ENCODE measurements around the gene ELOVL2.

ELOVL2 gene

GRCh38 chr6:11055127-11055627 is 11.1 kb upstream of the ELOVL2 start:
- DNase-seq, result no peak

GRCh38 chr6:11054722-11055121 is 10.6 kb upstream of the ELOVL2 start:
- DNase-seq, result no peak

- DNase-seq, result no peak
These were observed 9.2 kb upstream of the ELOVL2 start for GRCh38 chr6:11053307-11053706.

- no peak for DNase-seq
These were observed 6.6 kb upstream of the ELOVL2 start for GRCh38 chr6:11050731-11051130.

GRCh38 chr6:11044712-11045167 is 635 bp upstream of the ELOVL2 start:
- DNase-seq, result no peak

- DNase-seq, result no peak
These were observed 636 bp downstream of the ELOVL2 start for GRCh38 chr6:11043378-11043960.

- no peak for DNase-seq
These were observed 1.2 kb downstream of the ELOVL2 start for GRCh38 chr6:11042750-11043377.

- DNase-seq, result no peak
These were observed 1.9 kb downstream of the ELOVL2 start for GRCh38 chr6:11042025-11042749.

- DNase-seq, result no peak
These were observed 4.0 kb downstream of the ELOVL2 start for GRCh38 chr6:11040134-11040533.

GRCh38 chr6:11039040-11039439 is 5.1 kb downstream of the ELOVL2 start:
- no peak for DNase-seq

- no peak for DNase-seq
These were observed 7.1 kb downstream of the ELOVL2 start for GRCh38 chr6:11036977-11037430.

GRCh38 chr6:11036351-11036740 is 7.8 kb downstream of the ELOVL2 start:
- no peak for DNase-seq

- DNase-seq, result no peak
These were observed 8.3 kb downstream of the ELOVL2 start for GRCh38 chr6:11035616-11036350.

- no peak for DNase-seq
These were observed 10.3 kb downstream of the ELOVL2 start for GRCh38 chr6:11033825-11034224.

- DNase-seq, result no peak
These were observed 13.2 kb downstream of the ELOVL2 start for GRCh38 chr6:11030904-11031303.

- no peak for DNase-seq
These were observed 15.1 kb downstream of the ELOVL2 start for GRCh38 chr6:11028959-11029358.

GRCh38 chr6:11027565-11028110 is 16.5 kb downstream of the ELOVL2 start:
- DNase-seq, result no peak

GRCh38 chr6:11025921-11026635 is 18.0 kb downstream of the ELOVL2 start:
- DNase-seq, result no peak

GRCh38 chr6:11025130-11025529 is 19.0 kb downstream of the ELOVL2 start:
- no peak for DNase-seq

- DNase-seq, result no peak
These were observed 21.1 kb downstream of the ELOVL2 start for GRCh38 chr6:11023032-11023431.

- no peak for DNase-seq
These were observed 22.4 kb downstream of the ELOVL2 start for GRCh38 chr6:11021714-11022113.

GRCh38 chr6:11021003-11021402 is 23.1 kb downstream of the ELOVL2 start:
- DNase-seq, result no peak

Measured in SIG-M5 (cell line).